Esophagus muscularis mucosa (tissue), 3 donors: ENCODE measurements around the gene CBX2.

Source experiments
- CTCF ChIP-seq, 3 experiments: fragments of 200-600 bp in 2 of 3; fragments of 450-650 bp in 1 of 3; sonication (generic) in 2 of 3; IDR thresholded peaks; one replicate each; pipeline ENCODE4 v1.5.1; 2017 to 2019; ENCODE audit warnings: antibody characterized with exemption in 3 of 3, mild to moderate bottlenecking in 2 of 3, moderate library complexity in 1 of 3
- POLR2A ChIP-seq: fragments of 450-650 bp; IDR thresholded peaks from one replicate; pipeline ENCODE4 v1.6.1; 2017; ENCODE audit warnings: antibody characterized with exemption, moderate library complexity, mild to moderate bottlenecking, low read depth
- POLR2AphosphoS5 ChIP-seq, 2 donors: sonication (generic); formaldehyde crosslinking; IDR thresholded peaks; one replicate each; pipeline ENCODE4 v1.6.1; 2017; ENCODE audit warnings: antibody characterized with exemption in 2 of 2

- TF ChIP-seq CTCF (IDR thresholded peaks at IDR 0.05) = no peak
- no peak for TF ChIP-seq POLR2A
- TF ChIP-seq POLR2AphosphoS5 (IDR thresholded peaks at IDR 0.05) = no peak
Measured at GRCh38 chr17:79754370-79754769, 23.6 kb upstream of the CBX2 start.
